Measurements from ENCODE around the gene RRP1B. TPM values are rescaled to one million over a fixed set of nuclear protein-coding genes. Genes with fewer than 3 reads are reported as not detected.
A peak's percentile ranks its signal among the peaks of the same experiment; 100 is the strongest.

The RRP1B gene
- total RNA-seq, 1 experiment from 2014 or later: 26.3 TPM

DNA sequence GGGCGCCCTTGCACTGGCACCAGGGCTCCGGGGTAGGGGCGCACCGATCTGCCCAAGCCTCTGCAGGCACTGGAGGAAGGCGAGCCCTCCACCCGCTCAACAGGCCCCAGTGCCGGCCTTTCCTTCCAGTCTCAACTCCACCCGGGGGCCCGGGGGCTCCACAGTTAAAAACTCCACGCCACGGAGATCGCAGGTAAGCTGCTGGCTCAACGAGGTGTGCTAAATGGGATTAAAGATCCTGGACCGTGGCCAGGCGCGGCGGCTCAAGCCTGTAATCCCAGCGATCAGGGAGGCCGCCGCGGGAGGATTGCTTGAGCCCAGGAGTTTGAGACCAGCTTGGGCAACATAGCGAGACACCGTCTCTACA lies 608 bp upstream of the RRP1B start:
- no peaks in the 10 kb centered on the region for H3K27me3 ChIP-seq (ENCODE audit: insufficient read depth, low read depth)
- no peak for TF ChIP-seq EZH2 (IDR thresholded peaks at IDR 0.05; ENCODE audit: low read depth)
- TF ChIP-seq, protein P1, sequence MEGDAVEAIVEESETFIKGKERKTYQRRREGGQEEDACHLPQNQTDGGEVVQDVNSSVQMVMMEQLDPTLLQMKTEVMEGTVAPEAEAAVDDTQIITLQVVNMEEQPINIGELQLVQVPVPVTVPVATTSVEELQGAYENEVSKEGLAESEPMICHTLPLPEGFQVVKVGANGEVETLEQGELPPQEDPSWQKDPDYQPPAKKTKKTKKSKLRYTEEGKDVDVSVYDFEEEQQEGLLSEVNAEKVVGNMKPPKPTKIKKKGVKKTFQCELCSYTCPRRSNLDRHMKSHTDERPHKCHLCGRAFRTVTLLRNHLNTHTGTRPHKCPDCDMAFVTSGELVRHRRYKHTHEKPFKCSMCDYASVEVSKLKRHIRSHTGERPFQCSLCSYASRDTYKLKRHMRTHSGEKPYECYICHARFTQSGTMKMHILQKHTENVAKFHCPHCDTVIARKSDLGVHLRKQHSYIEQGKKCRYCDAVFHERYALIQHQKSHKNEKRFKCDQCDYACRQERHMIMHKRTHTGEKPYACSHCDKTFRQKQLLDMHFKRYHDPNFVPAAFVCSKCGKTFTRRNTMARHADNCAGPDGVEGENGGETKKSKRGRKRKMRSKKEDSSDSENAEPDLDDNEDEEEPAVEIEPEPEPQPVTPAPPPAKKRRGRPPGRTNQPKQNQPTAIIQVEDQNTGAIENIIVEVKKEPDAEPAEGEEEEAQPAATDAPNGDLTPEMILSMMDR (conservative IDR thresholded peaks at IDR 0.05): no peak
- ChIA-PET POLR2A (ENCODE audit: unreplicated experiment) (no interaction called here), CTCF (no interaction called here)
- H3K9me3 ChIP-seq (ENCODE audit: insufficient read depth, low read depth): no peaks in the 10 kb centered on the region
- H2AFZ ChIP-seq: peak overlapping the region; percentile 94
- DNase-seq: no peak
- H3K4me1 ChIP-seq (replicated peaks; ENCODE audit: insufficient read depth): peaks cover 33% of the 10 kb centered on the region
- H3K9me2 ChIP-seq (ENCODE audit: insufficient read depth): no peaks in the 10 kb centered on the region
- H3K27ac ChIP-seq: peak overlapping the region; percentile 65
- intact Hi-C loops (cut with micrococcal nuclease; ENCODE audit: unreplicated experiment): loop anchor here (5.0 to 10.0 kb wide), 3 partner anchors 54 to 126 kb away; partner anchors contain the start of gene RRP1
- H3K4me3 ChIP-seq: peak overlapping the region; percentile 91; the same call in 1 of the 2 replicates
- peaks cover 34% of the 10 kb centered on the region for H3K79me2 ChIP-seq (ENCODE audit: low read depth)
- no peaks in the 10 kb centered on the region for H4K20me1 ChIP-seq (ENCODE audit: insufficient read depth)
- H3K36me3 ChIP-seq (ENCODE audit: low read depth): no peaks in the 10 kb centered on the region
- peak overlapping the region; percentile 97 for H3K4me2 ChIP-seq
- no TSS peak for BruUV-seq (replicated peaks)
- H3F3A ChIP-seq (ENCODE audit: insufficient read depth, low read depth): peaks cover 30% of the 10 kb centered on the region

DNA sequence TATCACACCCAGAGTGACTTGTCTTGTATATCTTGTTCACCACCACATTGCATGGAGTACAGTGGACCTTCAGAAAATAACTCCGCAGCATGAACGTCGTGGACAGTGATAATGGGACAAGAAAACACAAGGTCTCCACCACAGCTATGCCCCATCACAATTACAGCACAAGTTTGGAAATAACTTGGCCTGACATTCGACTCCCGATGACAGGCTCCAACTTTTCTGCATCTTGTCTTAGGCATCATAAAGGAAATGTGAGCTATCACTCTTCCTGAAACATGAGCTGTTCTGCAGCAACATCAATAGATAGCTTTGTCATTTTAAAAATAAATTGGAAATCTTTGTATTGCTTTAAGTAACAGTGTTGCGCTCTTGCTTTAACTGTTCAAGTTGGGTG lies 2.9 kb downstream of the RRP1B start:
- Histone ChIP-seq H3K36me3 (ENCODE audit: low read depth) (no peaks in the 10 kb centered on the region), H3K27ac (no peak overlapping the region), H3K9me2 (ENCODE audit: insufficient read depth) (no peaks in the 10 kb centered on the region), H3K4me3 (no peak overlapping the region), H3K4me1 (replicated peaks; ENCODE audit: insufficient read depth) (peaks cover 14% of the 10 kb centered on the region), H3K27me3 (ENCODE audit: insufficient read depth, low read depth) (no peaks in the 10 kb centered on the region), H2AFZ (no peak overlapping the region), H3K9me3 (ENCODE audit: insufficient read depth, low read depth) (no peaks in the 10 kb centered on the region), H4K20me1 (ENCODE audit: insufficient read depth) (no peaks in the 10 kb centered on the region), H3K79me2 (ENCODE audit: low read depth) (peaks cover 53% of the 10 kb centered on the region), H3K4me2 (no peak overlapping the region), H3F3A (ENCODE audit: insufficient read depth, low read depth) (peaks cover 2% of the 10 kb centered on the region; the same call in 1 of the 2 replicates)
- intact Hi-C loops (cut with micrococcal nuclease; ENCODE audit: unreplicated experiment): no loop called here
- TF ChIP-seq, protein P1 (conservative IDR thresholded peaks at IDR 0.05): no peak
- TF ChIP-seq EZH2 (IDR thresholded peaks at IDR 0.05; ENCODE audit: low read depth): no peak
- ChIA-PET POLR2A (ENCODE audit: unreplicated experiment) (no interaction called here), CTCF (no interaction called here)
- no peak for DNase-seq
- no TSS peak for BruUV-seq (replicated peaks)

DNA sequence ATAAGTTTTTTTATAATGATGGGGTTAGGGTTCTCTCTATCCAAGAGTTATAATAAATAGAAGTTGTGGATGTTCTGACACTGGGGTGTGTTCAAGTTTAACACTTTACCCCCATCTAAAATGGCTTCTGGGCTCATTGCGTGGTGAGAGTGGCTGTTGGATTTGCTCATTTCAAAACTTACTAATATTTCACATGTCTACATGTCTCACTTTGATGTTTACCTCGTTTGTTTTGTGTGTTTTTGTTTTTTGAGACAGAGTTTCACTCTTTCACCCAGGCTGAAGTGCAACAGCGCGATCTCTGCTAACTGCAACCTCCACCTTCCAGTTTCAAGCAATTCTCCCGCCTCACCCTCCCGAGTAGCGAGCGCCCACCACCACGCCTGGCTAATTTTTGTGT lies 3.7 kb downstream of the RRP1B start:
- no peaks in the 10 kb centered on the region for H3K36me3 ChIP-seq (ENCODE audit: low read depth)

More for the DNA sequence above, 3.7 kb downstream of the RRP1B start:
- Histone ChIP-seq H3F3A (ENCODE audit: insufficient read depth, low read depth) (no peaks in the 10 kb centered on the region), H3K27ac (no peak overlapping the region), H2AFZ (no peak overlapping the region), H3K4me2 (no peak overlapping the region), H3K79me2 (ENCODE audit: low read depth) (peaks cover 60% of the 10 kb centered on the region), H3K9me3 (ENCODE audit: insufficient read depth, low read depth) (no peaks in the 10 kb centered on the region), H3K4me1 (replicated peaks; ENCODE audit: insufficient read depth) (peaks cover 14% of the 10 kb centered on the region), H3K4me3 (no peak overlapping the region), H3K9me2 (ENCODE audit: insufficient read depth) (no peaks in the 10 kb centered on the region), H3K27me3 (ENCODE audit: insufficient read depth, low read depth) (no peaks in the 10 kb centered on the region), H4K20me1 (ENCODE audit: insufficient read depth) (no peaks in the 10 kb centered on the region; the same call in 1 of the 2 replicates)
- DNase-seq: no peak
- ChIA-PET POLR2A (ENCODE audit: unreplicated experiment) (no interaction called here), CTCF (no interaction called here)
- no peak for TF ChIP-seq EZH2 (IDR thresholded peaks at IDR 0.05; ENCODE audit: low read depth)
- TF ChIP-seq, protein P1 (conservative IDR thresholded peaks at IDR 0.05): no peak
- no TSS peak for BruUV-seq (replicated peaks)
- intact Hi-C loops (cut with micrococcal nuclease; ENCODE audit: unreplicated experiment): no loop called here
